Neural cell (in vitro differentiated cells): Measurements from ENCODE around the gene BCL11B. TPM values are rescaled to one million over a fixed set of nuclear protein-coding genes. Genes with fewer than 3 reads are reported as not detected.
A peak's percentile ranks its signal among the peaks of the same experiment; 100 is the strongest.

Experiments used
- H2AFZ ChIP-seq: fragments of 200-600, 300-800 bp; sonication (generic), shearing (Covaris generic); 2 replicates; pipeline ENCODE4 v1.6.0; 2014; ENCODE audit warnings: low read depth, mild to moderate bottlenecking, antibody characterized with exemption, low read length, moderate library complexity
- H3F3A ChIP-seq: fragments of 200-600 bp; shearing (Covaris generic); 2 replicates; pipeline ENCODE4 v1.6.1; 2016; ENCODE audit warnings: mild to moderate bottlenecking, moderate library complexity, mixed read lengths, antibody characterized with exemption, low read length; ENCODE audit not compliant: insufficient read depth, poor library complexity, severe bottlenecking
- H3K27ac ChIP-seq: fragments of 200-600, 300-800 bp; sonication (generic), shearing (Covaris generic); 2 replicates; pipeline ENCODE4 v1.5.1; 2014; ENCODE audit warnings: mild to moderate bottlenecking, low read length, moderate library complexity
- H3K27me3 ChIP-seq: fragments of 300-800, 200-600 bp; sonication (generic), shearing (Covaris generic); 2 replicates; pipeline ENCODE4 v1.6.0; 2014; ENCODE audit warnings: mild to moderate bottlenecking, low read depth, low read length, moderate library complexity; ENCODE audit not compliant: insufficient read depth
- H3K36me3 ChIP-seq: fragments of 300-800, 200-600 bp; sonication (generic), shearing (Covaris generic); 2 replicates; pipeline ENCODE4 v1.5.1; 2014; ENCODE audit warnings: mild to moderate bottlenecking, antibody characterized with exemption, low read length, moderate library complexity; ENCODE audit not compliant: insufficient read depth
- H3K4me2 ChIP-seq: fragments of 300-800, 200-600 bp; sonication (generic), shearing (Covaris generic); 2 replicates; pipeline ENCODE4 v1.6.0; 2014; ENCODE audit warnings: mild to moderate bottlenecking, low read length
- H3K4me3 ChIP-seq: fragments of 300-800, 200-600 bp; sonication (generic), shearing (Covaris generic); 2 replicates; pipeline ENCODE4 v1.5.1; 2014; ENCODE audit warnings: mild to moderate bottlenecking, low read length, moderate library complexity
- H3K79me2 ChIP-seq: fragments of 200-600 bp; shearing (Covaris generic); replicated peaks from 2 replicates; pipeline ENCODE4 v1.6.0; 2014; ENCODE audit warnings: mild to moderate bottlenecking, low read length, moderate library complexity; ENCODE audit not compliant: insufficient read depth
- H3K9ac ChIP-seq: fragments of 300-800, 200-600 bp; sonication (generic), shearing (Covaris generic); 2 replicates; pipeline ENCODE4 v1.6.1; 2016; ENCODE audit warnings: mild to moderate bottlenecking, low read length, mixed read lengths
- H3K9me2 ChIP-seq: fragments of 200-600 bp; shearing (Covaris generic); 2 replicates; pipeline ENCODE4 v1.6.1; 2016; ENCODE audit warnings: mild to moderate bottlenecking, low read length, mixed read lengths; ENCODE audit not compliant: insufficient read depth
- H3K9me3 ChIP-seq: fragments of 200-600, 300-800 bp; sonication (generic), shearing (Covaris generic); 2 replicates; pipeline ENCODE4 v1.6.1; 2016; ENCODE audit warnings: mild to moderate bottlenecking, mixed run types, low read length, moderate library complexity, mixed read lengths
- H4K20me1 ChIP-seq: fragments of 200-600 bp; shearing (Covaris generic); 2 replicates; pipeline ENCODE4 v1.6.1; 2016; ENCODE audit warnings: mild to moderate bottlenecking, mixed run types; ENCODE audit not compliant: insufficient read depth
- EP300 ChIP-seq: fragments of 450-650 bp; conservative IDR thresholded peaks from 2 replicates; pipeline ENCODE4 v1.6.1; 2014; ENCODE audit warnings: antibody characterized with exemption, mild to moderate bottlenecking, moderate library complexity; ENCODE audit not compliant: poor library complexity, severe bottlenecking
- EZH2 ChIP-seq: fragments of 200-600, 300-800 bp; shearing (Covaris generic), sonication (generic); IDR thresholded peaks from 2 replicates; pipeline ENCODE4 v1.6.1; 2014; ENCODE audit warnings: antibody characterized with exemption, low read length, borderline replicate concordance, mild to moderate bottlenecking; ENCODE audit not compliant: insufficient read depth, poor library complexity, severe bottlenecking
- MXI1 ChIP-seq: fragments of 450-650 bp; conservative IDR thresholded peaks from 2 replicates; pipeline ENCODE4 v1.6.1; 2014; ENCODE audit warnings: antibody characterized with exemption, mild to moderate bottlenecking; ENCODE audit not compliant: poor library complexity, severe bottlenecking
- POLR2AphosphoS5 ChIP-seq: IDR thresholded peaks from 2 replicates; pipeline ENCODE4 v1.6.1; 2012
- RAD21 ChIP-seq: fragments of 450-650 bp; conservative IDR thresholded peaks from 2 replicates; pipeline ENCODE4 v1.6.1; 2014; ENCODE audit warnings: antibody characterized with exemption, mild to moderate bottlenecking, moderate library complexity
- SMC3 ChIP-seq: fragments of 450-650 bp; conservative IDR thresholded peaks from 2 replicates; pipeline ENCODE4 v1.6.1; 2014; ENCODE audit warnings: antibody characterized with exemption, mild to moderate bottlenecking, moderate library complexity; ENCODE audit not compliant: poor library complexity
- TAF1 ChIP-seq: IDR thresholded peaks from 2 replicates; pipeline ENCODE4 v1.6.1; 2012; ENCODE audit warnings: low read depth
- polyA plus RNA-seq: library from polyadenylated mRNA; depleted of rRNA; stranded (reverse); fragments of >200 nt; gene quantifications from 2 replicates; pipeline ENCODE4 v1.2.3, GENCODE V29; 2014
- TF ChIP-seq, protein P1 (sequence below): IDR thresholded peaks from 2 replicates; pipeline ENCODE4 v1.6.1; 2012; ENCODE audit warnings: borderline replicate concordance
- TF ChIP-seq, protein P2 (sequence below): fragments of 450-650 bp; IDR thresholded peaks from 2 replicates; pipeline ENCODE4 v1.5.1; 2014; ENCODE audit warnings: antibody characterized with exemption, mild to moderate bottlenecking, moderate library complexity; ENCODE audit not compliant: poor library complexity, severe bottlenecking

BCL11B gene
- polyA plus RNA-seq, 1 donor from 2014 or later = 104 TPM

DNA sequence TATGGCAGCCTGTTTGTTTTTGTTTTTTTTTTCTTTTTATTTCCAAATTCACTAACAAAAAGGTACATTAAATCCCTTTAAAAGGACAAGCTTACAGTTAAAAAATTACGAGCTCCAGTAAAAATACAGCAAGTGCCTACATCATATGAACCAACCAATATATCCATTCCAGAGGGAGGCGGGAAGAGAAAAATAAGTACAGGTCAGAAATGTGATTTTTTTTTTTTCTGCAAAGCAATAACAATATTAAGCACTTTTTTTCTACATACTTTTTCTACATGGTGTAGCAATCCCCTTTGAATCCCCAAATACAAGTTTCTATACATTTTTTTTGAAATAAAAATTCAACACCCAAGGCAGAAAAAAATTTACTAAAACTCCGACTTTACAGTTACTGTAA lies 100.6 kb downstream of the BCL11B start:
- H3K27ac ChIP-seq = no peak overlapping the region
- H3K4me3 ChIP-seq = no peak overlapping the region
- H4K20me1 ChIP-seq = peaks cover 18% of the 10 kb centered on the region
- no peak overlapping the region for H2AFZ ChIP-seq
- no peak overlapping the region for H3K4me2 ChIP-seq
- H3F3A ChIP-seq = no peaks in the 10 kb centered on the region
- H3K27me3 ChIP-seq = no peaks in the 10 kb centered on the region
- no peaks in the 10 kb centered on the region for H3K9me2 ChIP-seq
- no peak overlapping the region for H3K9ac ChIP-seq
- TF ChIP-seq POLR2AphosphoS5 = no peak
- TF ChIP-seq, protein P1, sequence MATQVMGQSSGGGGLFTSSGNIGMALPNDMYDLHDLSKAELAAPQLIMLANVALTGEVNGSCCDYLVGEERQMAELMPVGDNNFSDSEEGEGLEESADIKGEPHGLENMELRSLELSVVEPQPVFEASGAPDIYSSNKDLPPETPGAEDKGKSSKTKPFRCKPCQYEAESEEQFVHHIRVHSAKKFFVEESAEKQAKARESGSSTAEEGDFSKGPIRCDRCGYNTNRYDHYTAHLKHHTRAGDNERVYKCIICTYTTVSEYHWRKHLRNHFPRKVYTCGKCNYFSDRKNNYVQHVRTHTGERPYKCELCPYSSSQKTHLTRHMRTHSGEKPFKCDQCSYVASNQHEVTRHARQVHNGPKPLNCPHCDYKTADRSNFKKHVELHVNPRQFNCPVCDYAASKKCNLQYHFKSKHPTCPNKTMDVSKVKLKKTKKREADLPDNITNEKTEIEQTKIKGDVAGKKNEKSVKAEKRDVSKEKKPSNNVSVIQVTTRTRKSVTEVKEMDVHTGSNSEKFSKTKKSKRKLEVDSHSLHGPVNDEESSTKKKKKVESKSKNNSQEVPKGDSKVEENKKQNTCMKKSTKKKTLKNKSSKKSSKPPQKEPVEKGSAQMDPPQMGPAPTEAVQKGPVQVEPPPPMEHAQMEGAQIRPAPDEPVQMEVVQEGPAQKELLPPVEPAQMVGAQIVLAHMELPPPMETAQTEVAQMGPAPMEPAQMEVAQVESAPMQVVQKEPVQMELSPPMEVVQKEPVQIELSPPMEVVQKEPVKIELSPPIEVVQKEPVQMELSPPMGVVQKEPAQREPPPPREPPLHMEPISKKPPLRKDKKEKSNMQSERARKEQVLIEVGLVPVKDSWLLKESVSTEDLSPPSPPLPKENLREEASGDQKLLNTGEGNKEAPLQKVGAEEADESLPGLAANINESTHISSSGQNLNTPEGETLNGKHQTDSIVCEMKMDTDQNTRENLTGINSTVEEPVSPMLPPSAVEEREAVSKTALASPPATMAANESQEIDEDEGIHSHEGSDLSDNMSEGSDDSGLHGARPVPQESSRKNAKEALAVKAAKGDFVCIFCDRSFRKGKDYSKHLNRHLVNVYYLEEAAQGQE = no peak
- TF ChIP-seq TAF1 = no peak
- TF ChIP-seq EZH2 = no peak
- TF ChIP-seq EP300 = no peak
- TF ChIP-seq, protein P2, sequence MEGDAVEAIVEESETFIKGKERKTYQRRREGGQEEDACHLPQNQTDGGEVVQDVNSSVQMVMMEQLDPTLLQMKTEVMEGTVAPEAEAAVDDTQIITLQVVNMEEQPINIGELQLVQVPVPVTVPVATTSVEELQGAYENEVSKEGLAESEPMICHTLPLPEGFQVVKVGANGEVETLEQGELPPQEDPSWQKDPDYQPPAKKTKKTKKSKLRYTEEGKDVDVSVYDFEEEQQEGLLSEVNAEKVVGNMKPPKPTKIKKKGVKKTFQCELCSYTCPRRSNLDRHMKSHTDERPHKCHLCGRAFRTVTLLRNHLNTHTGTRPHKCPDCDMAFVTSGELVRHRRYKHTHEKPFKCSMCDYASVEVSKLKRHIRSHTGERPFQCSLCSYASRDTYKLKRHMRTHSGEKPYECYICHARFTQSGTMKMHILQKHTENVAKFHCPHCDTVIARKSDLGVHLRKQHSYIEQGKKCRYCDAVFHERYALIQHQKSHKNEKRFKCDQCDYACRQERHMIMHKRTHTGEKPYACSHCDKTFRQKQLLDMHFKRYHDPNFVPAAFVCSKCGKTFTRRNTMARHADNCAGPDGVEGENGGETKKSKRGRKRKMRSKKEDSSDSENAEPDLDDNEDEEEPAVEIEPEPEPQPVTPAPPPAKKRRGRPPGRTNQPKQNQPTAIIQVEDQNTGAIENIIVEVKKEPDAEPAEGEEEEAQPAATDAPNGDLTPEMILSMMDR = no peak
- TF ChIP-seq RAD21 = no peak
- TF ChIP-seq MXI1 = no peak
- TF ChIP-seq SMC3 = no peak
- peaks cover 12% of the 10 kb centered on the region for H3K36me3 ChIP-seq
- no peaks in the 10 kb centered on the region for H3K9me3 ChIP-seq
- H3K79me2 ChIP-seq = peaks cover 49% of the 10 kb centered on the region

DNA sequence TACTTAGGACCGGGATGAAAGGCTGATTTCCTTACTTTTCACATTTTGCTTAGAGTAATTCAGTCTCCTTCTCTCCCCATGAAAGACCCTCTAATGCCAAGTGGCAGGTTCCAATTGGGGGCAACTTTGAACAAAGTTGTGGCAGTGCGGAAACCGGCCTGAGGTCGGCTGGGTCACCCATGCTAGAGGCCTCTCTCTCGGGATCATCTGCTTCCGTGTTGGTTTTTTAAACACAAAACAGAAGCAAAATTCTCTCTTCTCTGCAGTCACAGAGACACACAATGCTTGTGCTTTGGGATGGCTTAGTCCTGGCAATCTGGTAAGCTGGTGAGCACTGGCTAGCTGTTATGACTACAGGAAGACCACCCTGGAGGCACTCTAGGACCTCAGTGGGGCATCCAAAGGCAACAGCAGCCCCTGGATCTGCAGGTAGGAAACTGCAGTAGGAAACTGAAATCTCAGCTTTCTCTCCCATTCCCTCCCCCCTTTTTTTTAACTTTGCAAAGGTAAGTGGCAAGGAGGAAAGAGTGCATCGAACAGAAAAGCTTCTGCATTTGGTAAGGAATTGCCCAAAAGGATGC lies 102.1 kb downstream of the BCL11B start:
- TF ChIP-seq SMC3 (no peak), MXI1 (no peak), POLR2AphosphoS5 (peak; percentile 62), EP300 (no peak)
- Histone ChIP-seq H3K4me2 (no peak overlapping the region), H3K9me2 (no peaks in the 10 kb centered on the region), H2AFZ (no peak overlapping the region), H3F3A (no peaks in the 10 kb centered on the region), H3K9me3 (no peaks in the 10 kb centered on the region), H4K20me1 (peaks cover 9% of the 10 kb centered on the region), H3K27ac (no peak overlapping the region), H3K27me3 (no peaks in the 10 kb centered on the region), H3K9ac (no peak overlapping the region), H3K36me3 (peaks cover 12% of the 10 kb centered on the region), H3K4me3 (no peak overlapping the region), H3K79me2 (peaks cover 47% of the 10 kb centered on the region)
